IMR-90 (cell line): ENCODE data around the gene SLC35F3.

Experiments used
- BHLHE40 ChIP-seq: fragments of 150-350 bp; IDR thresholded peaks from 2 replicates; pipeline ENCODE4 v1.6.1; 2016; ENCODE audit warnings: mild to moderate bottlenecking, low read depth, low read length
- CEBPB ChIP-seq: IDR thresholded peaks from 2 replicates; pipeline ENCODE4 v1.6.1; 2012; ENCODE audit warnings: low read depth, low read length, improper control_type of control experiment
- CHD1 ChIP-seq: IDR thresholded peaks from 2 replicates; pipeline ENCODE4 v1.6.1; 2012; ENCODE audit warnings: low read depth, low read length, improper control_type of control experiment
- CTCF ChIP-seq: conservative IDR thresholded peaks from 2 replicates; pipeline ENCODE4 v1.5.1; 2012; ENCODE audit warnings: mild to moderate bottlenecking, low read depth, low read length, improper control_type of control experiment
- ELK1 ChIP-seq: fragments of 150-350 bp; IDR thresholded peaks from 2 replicates; pipeline ENCODE4 v1.6.1; 2016; ENCODE audit warnings: low read depth, mild to moderate bottlenecking, low read length, moderate library complexity, borderline replicate concordance
- MAFK ChIP-seq: IDR thresholded peaks from 2 replicates; pipeline ENCODE4 v1.6.1; 2012; ENCODE audit warnings: low read depth, low read length, improper control_type of control experiment
- MXI1 ChIP-seq: IDR thresholded peaks from 2 replicates; pipeline ENCODE4 v1.6.1; 2012; ENCODE audit warnings: low read depth, mild to moderate bottlenecking, low read length, moderate library complexity, borderline replicate concordance
- POLR2A ChIP-seq: IDR thresholded peaks from 2 replicates; pipeline ENCODE4 v1.6.1; 2012; ENCODE audit warnings: mild to moderate bottlenecking, low read depth, low read length
- RAD21 ChIP-seq: IDR thresholded peaks from 2 replicates; pipeline ENCODE4 v1.6.1; 2012; ENCODE audit warnings: low read length, improper control_type of control experiment
- RCOR1 ChIP-seq: IDR thresholded peaks from 2 replicates; pipeline ENCODE4 v1.6.1; 2012; ENCODE audit warnings: mild to moderate bottlenecking, low read length, improper control_type of control experiment; ENCODE audit not compliant: insufficient replicate concordance
- RFX5 ChIP-seq: IDR thresholded peaks from 2 replicates; pipeline ENCODE4 v1.8.0; 2012; ENCODE audit warnings: low read depth, mild to moderate bottlenecking, low read length, moderate library complexity
- SMC3 ChIP-seq: fragments of 150-350 bp; IDR thresholded peaks from 2 replicates; pipeline ENCODE4 v1.6.1; 2016; ENCODE audit warnings: low read depth, mild to moderate bottlenecking, antibody characterized with exemption, low read length, moderate library complexity
- USF2 ChIP-seq: fragments of 150-350 bp; IDR thresholded peaks from 2 replicates; pipeline ENCODE4 v1.6.1; 2017; ENCODE audit warnings: mild to moderate bottlenecking, antibody characterized with exemption, low read length, low read depth

- no peak for TF ChIP-seq CEBPB
- no peak for TF ChIP-seq POLR2A
- no peak for TF ChIP-seq CTCF
- TF ChIP-seq RCOR1: no peak
- no peak for TF ChIP-seq MXI1
- no peak for TF ChIP-seq USF2
- no peak for TF ChIP-seq MAFK
- TF ChIP-seq SMC3: no peak
- TF ChIP-seq ELK1: no peak
- TF ChIP-seq CHD1: no peak
- no peak for TF ChIP-seq BHLHE40
- no peak for TF ChIP-seq RFX5
- no peak for TF ChIP-seq RAD21
Measured at GRCh38 chr1:234150892-234151291, 246.4 kb downstream of the SLC35F3 start.
